ENCODE measurements around the gene MPPE1. TPM values are rescaled to one million over a fixed set of nuclear protein-coding genes. Genes with fewer than 3 reads are reported as not detected.

Gene MPPE1
- total and polyA plus RNA-seq, 9 of the 15 experiments (the other 6 are each of a cell fraction or from before 2014, with no cell fraction given) = 10.7 to 19.5 (median 13.3) TPM

DNA sequence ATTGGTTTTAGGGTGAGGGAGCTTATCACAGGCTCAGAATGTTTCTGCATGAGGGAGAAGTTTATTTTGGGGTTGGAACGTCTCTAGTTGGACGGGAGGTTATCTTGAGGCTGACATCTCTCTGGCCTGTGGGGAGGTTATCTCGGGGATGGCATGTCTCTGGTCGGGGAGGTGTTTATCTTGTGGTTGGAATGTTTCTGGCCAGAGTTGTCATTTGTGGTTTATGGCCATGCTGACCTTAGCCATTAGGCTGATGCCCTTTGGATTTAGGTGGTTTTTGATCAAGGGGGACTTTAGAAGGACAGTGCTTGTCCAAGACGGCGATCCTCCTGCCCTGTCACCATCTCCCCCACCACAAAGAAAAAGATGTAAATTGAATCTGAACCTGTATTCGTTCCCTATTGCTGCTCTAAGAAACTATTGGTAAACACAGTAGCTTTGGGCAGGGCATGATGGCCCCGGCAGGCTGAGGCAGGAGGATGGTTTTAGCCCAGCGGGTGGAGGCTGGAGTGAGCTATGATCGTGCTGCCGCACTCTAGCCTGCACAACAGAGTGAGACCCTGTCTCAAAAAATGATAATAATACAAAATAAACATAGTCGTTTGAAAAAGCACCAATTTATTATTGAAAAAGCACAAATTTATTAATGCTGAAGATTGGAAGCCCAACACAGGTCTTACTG, 17.8 kb upstream of the MPPE1 start (continued):
- TF ChIP-seq MCM2 (IDR thresholded peaks at IDR 0.05; ENCODE audit: low read depth) (no peak), ZSCAN29 (IDR thresholded peaks at IDR 0.05) (no peak), ZNF639 (CRISPR knock-in tag; conservative IDR thresholded peaks at IDR 0.05 in 1 of 2, IDR thresholded peaks at IDR 0.05 in 1 of 2) (peak in 1 of 2 experiments; percentile 63; a peak in 1 of 4 replicates), ZBTB7A (IDR thresholded peaks at IDR 0.05; ENCODE audit: borderline replicate concordance, control insufficient read depth, low read depth, low read length) (no peak), SMARCC2 (IDR thresholded peaks at IDR 0.05; ENCODE audit: low read depth) (peak; percentile 90), USF2 (CRISPR knock-in tag; IDR thresholded peaks at IDR 0.05) (no peak), NR4A1 (CRISPR knock-in tag; IDR thresholded peaks at IDR 0.05) (no peak), NR4A1 (tag; IDR thresholded peaks at IDR 0.05) (no peak), PPARD (CRISPR knock-in tag; IDR thresholded peaks at IDR 0.05) (no peak), HOXB6 (CRISPR knock-in tag; IDR thresholded peaks at IDR 0.05; ENCODE audit: borderline replicate concordance) (no peak), DNMT1 (IDR thresholded peaks at IDR 0.05) (no peak), JUNB (CRISPR knock-in tag; conservative IDR thresholded peaks at IDR 0.05) (no peak), ETS2 (tag; IDR thresholded peaks at IDR 0.05; ENCODE audit: borderline replicate concordance, poor library complexity, severe bottlenecking) (no peak), HMG20A (CRISPR knock-in tag; conservative IDR thresholded peaks at IDR 0.05) (no peak), FOXP4 (CRISPR knock-in tag; IDR thresholded peaks at IDR 0.05; ENCODE audit: borderline replicate concordance) (peak; percentile 48; the same call in 1 of the 2 replicates), ESRRA (IDR thresholded peaks at IDR 0.05; ENCODE audit: borderline replicate concordance, low read depth) (peak; percentile 99), MTA2 (IDR thresholded peaks at IDR 0.05; ENCODE audit: low read depth) (peak; percentile 95), POLR3A (IDR thresholded peaks at IDR 0.05; ENCODE audit: borderline replicate concordance, extremely low read depth, insufficient read depth, insufficient read length) (no peak)
- TF ChIP-seq, protein P1, sequence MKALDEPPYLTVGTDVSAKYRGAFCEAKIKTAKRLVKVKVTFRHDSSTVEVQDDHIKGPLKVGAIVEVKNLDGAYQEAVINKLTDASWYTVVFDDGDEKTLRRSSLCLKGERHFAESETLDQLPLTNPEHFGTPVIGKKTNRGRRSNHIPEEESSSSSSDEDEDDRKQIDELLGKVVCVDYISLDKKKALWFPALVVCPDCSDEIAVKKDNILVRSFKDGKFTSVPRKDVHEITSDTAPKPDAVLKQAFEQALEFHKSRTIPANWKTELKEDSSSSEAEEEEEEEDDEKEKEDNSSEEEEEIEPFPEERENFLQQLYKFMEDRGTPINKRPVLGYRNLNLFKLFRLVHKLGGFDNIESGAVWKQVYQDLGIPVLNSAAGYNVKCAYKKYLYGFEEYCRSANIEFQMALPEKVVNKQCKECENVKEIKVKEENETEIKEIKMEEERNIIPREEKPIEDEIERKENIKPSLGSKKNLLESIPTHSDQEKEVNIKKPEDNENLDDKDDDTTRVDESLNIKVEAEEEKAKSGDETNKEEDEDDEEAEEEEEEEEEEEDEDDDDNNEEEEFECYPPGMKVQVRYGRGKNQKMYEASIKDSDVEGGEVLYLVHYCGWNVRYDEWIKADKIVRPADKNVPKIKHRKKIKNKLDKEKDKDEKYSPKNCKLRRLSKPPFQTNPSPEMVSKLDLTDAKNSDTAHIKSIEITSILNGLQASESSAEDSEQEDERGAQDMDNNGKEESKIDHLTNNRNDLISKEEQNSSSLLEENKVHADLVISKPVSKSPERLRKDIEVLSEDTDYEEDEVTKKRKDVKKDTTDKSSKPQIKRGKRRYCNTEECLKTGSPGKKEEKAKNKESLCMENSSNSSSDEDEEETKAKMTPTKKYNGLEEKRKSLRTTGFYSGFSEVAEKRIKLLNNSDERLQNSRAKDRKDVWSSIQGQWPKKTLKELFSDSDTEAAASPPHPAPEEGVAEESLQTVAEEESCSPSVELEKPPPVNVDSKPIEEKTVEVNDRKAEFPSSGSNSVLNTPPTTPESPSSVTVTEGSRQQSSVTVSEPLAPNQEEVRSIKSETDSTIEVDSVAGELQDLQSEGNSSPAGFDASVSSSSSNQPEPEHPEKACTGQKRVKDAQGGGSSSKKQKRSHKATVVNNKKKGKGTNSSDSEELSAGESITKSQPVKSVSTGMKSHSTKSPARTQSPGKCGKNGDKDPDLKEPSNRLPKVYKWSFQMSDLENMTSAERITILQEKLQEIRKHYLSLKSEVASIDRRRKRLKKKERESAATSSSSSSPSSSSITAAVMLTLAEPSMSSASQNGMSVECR (CRISPR knock-in tag; IDR thresholded peaks at IDR 0.05) = no peak
